ENCODE measurements around the gene INTS14. TPM values are rescaled to one million over a fixed set of nuclear protein-coding genes. Genes with fewer than 3 reads are reported as not detected.

INTS14 gene
- total RNA-seq, 1 experiment from 2014 or later = 41.2 TPM

DNA sequence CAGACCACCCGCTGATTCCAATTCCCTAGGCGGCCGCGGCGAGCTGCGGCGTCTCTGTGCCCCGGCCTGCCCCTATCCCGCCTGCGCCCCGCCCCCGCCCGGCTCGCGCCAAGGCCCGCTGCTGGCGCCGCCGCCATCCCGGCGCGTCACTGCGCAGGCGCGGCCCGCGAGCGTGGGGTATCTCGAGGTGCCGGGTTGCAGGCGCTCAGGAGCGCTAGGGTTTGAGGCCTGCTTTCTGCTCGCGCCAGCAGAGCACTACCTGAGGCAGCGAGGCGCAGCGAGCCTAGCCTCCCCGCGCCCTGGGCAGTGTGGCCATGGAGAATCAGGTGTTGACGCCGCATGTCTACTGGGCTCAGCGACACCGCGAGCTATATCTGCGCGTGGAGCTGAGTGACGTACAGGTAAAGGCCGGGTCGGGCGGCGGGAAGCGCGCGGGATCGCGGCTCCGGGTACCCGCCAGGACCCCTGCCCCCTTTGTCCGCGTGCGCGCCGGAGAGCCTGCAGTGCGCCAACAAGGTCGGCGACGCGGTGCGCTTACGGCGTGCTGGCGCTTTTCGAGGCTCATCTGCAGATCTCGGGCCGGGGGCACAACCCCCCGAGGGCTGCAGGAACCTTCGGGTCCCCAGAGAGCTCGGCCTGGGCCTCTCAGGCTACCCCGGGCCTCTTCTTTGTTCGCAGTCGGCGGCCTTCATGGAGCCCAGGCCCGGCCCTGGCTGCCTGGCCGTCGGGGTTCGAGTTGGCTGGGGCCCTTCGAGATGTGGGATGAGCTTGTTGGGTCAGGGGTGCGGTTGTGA, 80.4 kb downstream of the INTS14 start, which contains the start of gene HACD3:
TSS of gene HACD3 (plus strand) at position 146 of the 794 bp plus-strand sequence. CDS start at position 315, 169 bp downstream.
- BruUV-seq (replicated peaks) = no TSS peak
- H3K4me1 ChIP-seq (ENCODE audit: control insufficient read depth, insufficient read depth, low read length) = peaks cover 29% of the 10 kb centered on the region
- H3K9me3 ChIP-seq (ENCODE audit: control insufficient read depth, insufficient read depth, low read depth, low read length) = no peaks in the 10 kb centered on the region
- TF ChIP-seq POLR2AphosphoS5 (IDR thresholded peaks at IDR 0.05; ENCODE audit: low read depth, low read length) (peak; percentile 60), REST (IDR thresholded peaks at IDR 0.05; ENCODE audit: insufficient read depth in 1 of 2, low read depth in 2 of 2, low read length in 1 of 2) (no peak)
- ChIA-PET CTCF (interaction anchor here (0.5 kb wide), 1 partner anchor 1367 kb away, joined by 3 read pairs; no protein-coding TSS in a partner anchor), POLR2A (no interaction called here)
- peak within 1 kb of the TSS; percentile 88 for H3K27ac ChIP-seq (ENCODE audit: low read length)
- in situ Hi-C loops (cut with HindIII; ENCODE audit: low pct_unique_long_range_greater_than_20kb, low sequenced_read_pairs) = no loop called here
- no peaks in the 10 kb centered on the region for H3K27me3 ChIP-seq (ENCODE audit: control insufficient read depth, insufficient read depth, low read length)
- H3K36me3 ChIP-seq (ENCODE audit: control insufficient read depth, insufficient read depth, low read length) = no peaks in the 10 kb centered on the region
- H3K4me3 ChIP-seq (ENCODE audit: low read depth in 2 of 2, low read length in 2 of 2) = peak within 1 kb of the TSS; percentile 69 to 78
- intact Hi-C loops (cut with micrococcal nuclease; ENCODE audit: unreplicated experiment) = no loop called here
- ATAC-seq = peak; percentile 95
- no peak for DNase-seq (ENCODE audit: low read depth, low spot score)

GRCh38 chr15:65529762-65530317, 81.1 kb downstream of the INTS14 start:
- no peaks in the 10 kb centered on the region for H3K9me3 ChIP-seq (ENCODE audit: control insufficient read depth, insufficient read depth, low read depth, low read length)
- in situ Hi-C loops (cut with HindIII; ENCODE audit: low pct_unique_long_range_greater_than_20kb, low sequenced_read_pairs) = no loop called here
- DNase-seq (ENCODE audit: low read depth, low spot score) (no peak), ATAC-seq (peak; percentile 35)
- no peaks in the 10 kb centered on the region for H3K27me3 ChIP-seq (ENCODE audit: control insufficient read depth, insufficient read depth, low read length)
- H3K4me3 ChIP-seq (ENCODE audit: low read depth in 2 of 2, low read length in 2 of 2) = peak overlapping the region; percentile 69 to 78
- H3K27ac ChIP-seq (ENCODE audit: low read length) = peak overlapping the region; percentile 88
- POLR2A ChIA-PET = interaction anchor here (0.5 kb wide), 1 partner anchor 199 kb away, joined by 3 read pairs; no protein-coding TSS in a partner anchor
- TF ChIP-seq TCF7L2 (IDR thresholded peaks at IDR 0.05; ENCODE audit: low read depth, low read length) (no peak), REST (IDR thresholded peaks at IDR 0.05; ENCODE audit: insufficient read depth in 1 of 2, low read depth in 2 of 2, low read length in 1 of 2) (no peak), SIN3A (IDR thresholded peaks at IDR 0.05; ENCODE audit: borderline replicate concordance, insufficient read depth, low read depth, low read length) (no peak), POLR2AphosphoS5 (IDR thresholded peaks at IDR 0.05; ENCODE audit: low read depth, low read length) (no peak)
- TF ChIP-seq, protein P1, sequence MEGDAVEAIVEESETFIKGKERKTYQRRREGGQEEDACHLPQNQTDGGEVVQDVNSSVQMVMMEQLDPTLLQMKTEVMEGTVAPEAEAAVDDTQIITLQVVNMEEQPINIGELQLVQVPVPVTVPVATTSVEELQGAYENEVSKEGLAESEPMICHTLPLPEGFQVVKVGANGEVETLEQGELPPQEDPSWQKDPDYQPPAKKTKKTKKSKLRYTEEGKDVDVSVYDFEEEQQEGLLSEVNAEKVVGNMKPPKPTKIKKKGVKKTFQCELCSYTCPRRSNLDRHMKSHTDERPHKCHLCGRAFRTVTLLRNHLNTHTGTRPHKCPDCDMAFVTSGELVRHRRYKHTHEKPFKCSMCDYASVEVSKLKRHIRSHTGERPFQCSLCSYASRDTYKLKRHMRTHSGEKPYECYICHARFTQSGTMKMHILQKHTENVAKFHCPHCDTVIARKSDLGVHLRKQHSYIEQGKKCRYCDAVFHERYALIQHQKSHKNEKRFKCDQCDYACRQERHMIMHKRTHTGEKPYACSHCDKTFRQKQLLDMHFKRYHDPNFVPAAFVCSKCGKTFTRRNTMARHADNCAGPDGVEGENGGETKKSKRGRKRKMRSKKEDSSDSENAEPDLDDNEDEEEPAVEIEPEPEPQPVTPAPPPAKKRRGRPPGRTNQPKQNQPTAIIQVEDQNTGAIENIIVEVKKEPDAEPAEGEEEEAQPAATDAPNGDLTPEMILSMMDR (IDR thresholded peaks at IDR 0.05) = no peak
- no TSS peak for BruUV-seq (replicated peaks)
- H3K4me1 ChIP-seq (ENCODE audit: control insufficient read depth, insufficient read depth, low read length) = peaks cover 28% of the 10 kb centered on the region
- intact Hi-C loops (cut with micrococcal nuclease; ENCODE audit: unreplicated experiment) = no loop called here
- CTCF ChIA-PET = no interaction called here
- H3K36me3 ChIP-seq (ENCODE audit: control insufficient read depth, insufficient read depth, low read length) = no peaks in the 10 kb centered on the region

Other genes starting within 250 kb of the INTS14 start
- 0.18 TPM for gene IGDCC3, start 233.1 kb downstream of the INTS14 start, total RNA-seq (2021; ENCODE audit: unreplicated experiment)
- 5.1 TPM for gene IGDCC4, start 188.2 kb downstream of the INTS14 start, total RNA-seq (2021; ENCODE audit: unreplicated experiment)
- 36.2 TPM for gene DPP8, start 93.4 kb downstream of the INTS14 start, total RNA-seq (2021; ENCODE audit: unreplicated experiment)
- 83.2 TPM for gene HACD3, start 80.7 kb downstream of the INTS14 start, total RNA-seq (2021; ENCODE audit: unreplicated experiment)
- 13.0 TPM for gene SLC24A1, start 10.8 kb upstream of the INTS14 start, total RNA-seq (2021; ENCODE audit: unreplicated experiment)
- gene DENND4A, start 181.2 kb upstream of the INTS14 start, total RNA-seq (2021; ENCODE audit: unreplicated experiment) = 14.4 TPM

Measured in Panc1 (cell line).